Stimulated activated CD4-positive, alpha-beta T cell treated with anti-CD3 and anti-CD28 coated beads, Interleukin-1b, Interleukin-23, amount 100 ng/mL, for 24 hours (primary cell): Measurements from ENCODE around the gene TOM1L2.
A peak's percentile ranks its signal among the peaks of the same experiment; 100 is the strongest.

Source experiments
- DNase-seq, 4 experiments: peaks; one replicate each; pipeline ENCODE4 v3.0.0-alpha.2; 2020; ENCODE audit warnings: low read depth in 4 of 4, low spot score in 1 of 4

The TOM1L2 gene

DNA sequence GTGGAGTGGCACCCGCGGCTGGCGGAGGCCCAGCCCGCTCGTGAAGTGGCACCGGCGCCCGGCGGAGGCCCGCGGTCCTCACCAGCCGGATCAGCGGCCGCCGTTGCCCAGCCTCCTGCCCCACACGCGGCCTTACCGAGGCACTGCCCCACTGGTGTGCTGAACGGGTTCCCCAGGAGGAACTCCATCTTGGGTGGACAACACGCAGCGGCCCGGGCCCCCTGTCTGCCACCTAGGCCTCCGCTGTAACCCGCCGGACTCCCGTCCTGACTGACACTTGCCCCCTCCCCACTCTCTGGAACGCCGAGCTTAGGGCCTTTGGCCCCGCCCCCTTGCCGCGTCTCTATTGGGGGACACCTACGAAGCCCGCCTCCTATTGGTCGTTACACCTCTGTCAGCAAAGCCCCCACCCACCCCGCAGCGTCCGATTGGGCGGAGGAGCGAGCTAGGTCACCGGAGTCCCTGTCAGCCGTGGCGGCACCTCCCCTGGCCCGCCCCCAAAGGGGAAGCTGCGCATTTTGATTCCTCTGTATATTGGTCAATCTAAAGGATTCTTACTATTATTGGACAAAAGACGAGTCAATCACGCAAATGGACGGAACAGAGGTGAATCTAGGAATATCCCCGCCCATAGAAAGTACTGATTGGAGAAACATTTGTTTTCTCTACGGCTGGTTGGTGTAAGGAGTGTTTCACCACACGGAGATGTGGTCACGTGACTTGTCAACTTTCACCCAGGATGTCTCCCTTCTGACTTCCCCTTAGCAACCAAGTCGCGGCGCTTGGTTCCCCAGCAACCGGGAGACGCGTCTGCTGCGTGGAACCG lies at the start of gene TOM1L2, which contains the start of gene DRC3:
Gene TOM1L2 (minus strand): TSS at position 275 of the 826 bp plus-strand sequence. CDS start 87 bp downstream, at position 188.
Gene DRC3 (plus strand): TSS at position 737 of the 826 bp plus-strand sequence. CDS start 4,737 bp downstream, outside the sequence.
- peak; percentile 97 to 100 (median 100) for DNase-seq

DNA sequence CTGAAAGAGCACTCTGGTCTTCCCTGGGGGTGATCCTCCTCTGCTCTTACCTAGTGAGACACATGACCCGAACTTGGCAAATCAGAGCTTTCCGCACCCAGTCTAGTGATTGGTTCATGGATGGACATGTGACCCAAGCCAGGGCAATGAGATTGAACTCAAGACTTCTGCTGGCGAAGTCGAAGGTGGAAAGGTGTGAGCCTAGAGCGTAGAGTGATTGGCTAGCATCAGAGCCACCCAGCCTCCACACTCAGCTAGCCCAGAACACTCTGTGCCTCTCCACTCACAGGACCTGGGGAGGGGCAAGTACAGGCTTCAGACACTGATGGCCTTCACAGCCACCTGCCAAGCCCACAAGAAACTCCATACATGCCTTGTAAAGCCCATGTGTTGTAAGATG lies 49.2 kb upstream of the TOM1L2 start:
- no peak for DNase-seq

GRCh38 chr17:18020971-18021370 lies 48.8 kb upstream of the TOM1L2 start:
- DNase-seq, result no peak

DNA sequence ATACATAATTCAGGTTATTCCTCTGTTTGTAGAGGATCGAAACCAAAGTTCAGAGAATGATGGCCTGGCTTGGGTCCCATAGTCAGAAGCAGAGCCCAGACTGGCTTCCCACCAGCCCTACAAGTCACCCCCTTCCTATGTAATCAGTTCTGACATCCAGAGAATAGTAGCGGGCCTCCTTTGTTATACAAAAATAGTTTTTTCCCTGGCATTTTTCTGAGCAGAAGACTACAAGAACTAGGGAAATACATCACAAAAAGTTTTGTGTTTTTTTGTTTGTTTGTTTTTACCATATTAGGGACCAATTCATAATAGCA lies 47.6 kb upstream of the TOM1L2 start:
- no peak for DNase-seq

DNA sequence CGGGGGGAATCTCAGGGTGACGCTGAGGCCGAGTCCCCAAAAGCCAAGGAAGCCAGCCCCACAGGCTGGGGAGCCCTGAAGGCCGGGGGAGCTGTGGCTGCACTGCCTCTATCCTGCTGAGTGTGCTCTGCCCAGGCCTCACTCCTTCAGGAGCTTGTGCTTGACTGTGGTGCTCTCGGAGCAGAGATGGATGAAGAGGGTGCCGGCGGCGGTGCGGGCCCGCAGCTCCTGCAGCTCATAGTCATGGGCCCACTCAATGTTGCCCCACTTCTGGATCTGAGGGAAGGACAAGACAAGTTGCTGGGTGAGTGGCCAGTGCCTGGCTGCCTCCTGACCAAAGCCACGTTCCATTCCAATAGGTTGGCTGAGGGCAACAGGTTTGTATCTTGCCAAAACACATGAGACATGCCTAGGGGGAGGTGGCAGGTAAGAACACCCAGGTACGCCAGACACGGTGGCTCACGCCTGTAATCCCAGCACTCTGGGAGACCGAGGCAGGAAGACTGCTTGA lies 46.3 kb upstream of the TOM1L2 start:
- no peak for DNase-seq

DNA sequence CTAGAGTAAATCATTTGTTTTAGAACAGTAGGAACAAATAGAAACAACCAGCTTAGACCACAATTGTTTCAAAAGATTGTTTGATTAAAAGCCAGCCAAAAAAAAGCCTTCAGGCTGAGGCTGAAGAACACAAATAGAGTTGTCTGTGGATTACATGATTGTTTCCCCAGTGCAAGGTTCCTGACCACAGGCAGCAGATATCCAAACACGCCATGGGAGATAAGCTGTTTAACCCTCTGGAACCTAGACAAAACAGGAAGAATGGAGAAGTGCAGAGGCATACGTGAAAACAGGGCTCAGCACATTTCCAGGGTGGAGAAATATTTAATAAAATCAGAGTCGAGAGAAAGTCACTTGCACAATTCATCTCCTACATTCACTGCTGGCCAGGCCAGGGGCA lies 45.8 kb upstream of the TOM1L2 start:
- no peak for DNase-seq

GRCh38 chr17:18016426-18016825 lies 44.2 kb upstream of the TOM1L2 start:
- no peak for DNase-seq

- no peak for DNase-seq
Observed at GRCh38 chr17:18015593-18015992, 43.4 kb upstream of the TOM1L2 start.

GRCh38 chr17:18014006-18014405 lies 41.8 kb upstream of the TOM1L2 start:
- no peak for DNase-seq

- no peak for DNase-seq
Observed at GRCh38 chr17:18011286-18011685, 39.1 kb upstream of the TOM1L2 start.

GRCh38 chr17:18009609-18010420 lies 37.6 kb upstream of the TOM1L2 start:
- no peak for DNase-seq

- no peak for DNase-seq
Observed at GRCh38 chr17:18008496-18009268, 36.5 kb upstream of the TOM1L2 start.

DNA sequence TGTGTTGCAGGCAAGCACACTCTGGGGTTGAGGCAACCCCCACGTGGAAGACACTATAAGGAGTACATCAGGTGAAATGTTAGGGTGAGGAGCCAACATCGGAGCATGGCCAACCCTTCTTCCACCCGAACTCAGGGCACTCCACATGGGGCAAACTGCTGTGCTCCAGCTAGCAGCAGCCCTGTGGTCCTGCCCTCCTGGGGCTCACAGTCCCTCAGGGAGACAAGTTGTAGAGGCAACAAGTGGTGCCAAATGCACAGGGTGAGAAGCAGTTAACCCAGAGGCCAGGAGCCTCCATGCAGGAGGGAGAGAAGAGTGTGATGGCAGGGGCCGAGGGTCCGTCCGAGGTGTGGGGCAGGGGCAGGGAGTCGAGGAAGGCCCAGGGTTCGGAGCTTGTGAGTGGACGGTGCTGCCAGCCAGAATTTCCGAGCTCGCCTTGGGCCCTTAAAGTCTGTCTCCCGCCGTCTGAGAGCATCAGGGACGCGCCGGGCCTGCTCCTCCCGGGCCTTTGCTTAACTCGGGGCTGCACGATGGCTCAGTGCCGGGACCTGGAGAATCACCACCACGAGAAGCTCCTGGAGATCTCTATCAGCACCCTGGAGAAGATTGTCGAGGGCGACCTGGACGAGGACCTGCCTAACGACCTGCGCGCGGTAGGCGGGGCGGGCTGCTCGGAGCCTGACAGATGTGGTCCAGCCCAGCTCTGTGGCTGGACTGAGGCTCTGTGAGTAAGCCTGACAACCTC lies 34.5 kb upstream of the TOM1L2 start:
- no peak for DNase-seq

- DNase-seq, result no peak
Observed at GRCh38 chr17:18005496-18005895, 33.3 kb upstream of the TOM1L2 start.

- DNase-seq, result no peak
Observed at GRCh38 chr17:18004884-18005305, 32.7 kb upstream of the TOM1L2 start.

DNA sequence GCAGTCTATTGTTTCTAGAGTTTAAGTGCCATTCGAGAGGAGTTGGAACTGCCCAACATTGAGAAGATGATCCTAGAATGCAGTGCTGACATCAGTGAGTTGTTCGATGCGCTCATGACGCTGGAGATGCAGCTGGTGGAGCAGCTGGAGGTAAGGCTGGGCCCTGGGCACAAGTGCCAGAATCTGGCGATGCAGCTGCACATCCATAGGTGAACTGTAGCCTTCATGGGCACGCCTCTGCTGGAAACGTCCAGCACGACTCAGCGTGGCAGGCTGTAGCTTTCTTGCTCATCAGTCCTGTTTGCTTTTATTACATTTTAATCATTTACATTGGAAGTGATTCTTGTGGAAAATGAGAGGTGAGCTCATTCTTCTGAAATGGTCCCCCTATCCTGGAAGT lies 32.1 kb upstream of the TOM1L2 start:
- no peak for DNase-seq

GRCh38 chr17:18002171-18002570 lies 30.0 kb upstream of the TOM1L2 start:
- no peak for DNase-seq

DNA sequence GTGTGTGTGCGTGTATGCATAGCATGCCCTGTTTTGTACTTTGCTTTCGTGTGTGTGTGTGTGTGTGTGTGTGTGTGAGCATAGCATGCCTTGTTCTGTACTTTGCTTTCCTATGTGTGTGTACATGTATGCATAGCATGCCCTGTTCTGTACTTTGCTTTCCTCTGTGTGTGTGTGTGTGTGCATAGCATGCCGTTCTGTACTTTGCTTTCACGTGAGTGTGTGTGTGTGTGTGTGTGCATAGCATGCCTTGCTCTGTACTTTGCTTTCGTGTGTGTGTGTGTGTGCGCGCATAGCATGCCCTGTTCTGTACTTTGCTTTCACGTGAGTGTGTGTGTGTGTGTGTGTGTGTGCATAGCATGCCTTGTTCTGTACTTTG lies 27.8 kb upstream of the TOM1L2 start:
- no peak for DNase-seq

DNA sequence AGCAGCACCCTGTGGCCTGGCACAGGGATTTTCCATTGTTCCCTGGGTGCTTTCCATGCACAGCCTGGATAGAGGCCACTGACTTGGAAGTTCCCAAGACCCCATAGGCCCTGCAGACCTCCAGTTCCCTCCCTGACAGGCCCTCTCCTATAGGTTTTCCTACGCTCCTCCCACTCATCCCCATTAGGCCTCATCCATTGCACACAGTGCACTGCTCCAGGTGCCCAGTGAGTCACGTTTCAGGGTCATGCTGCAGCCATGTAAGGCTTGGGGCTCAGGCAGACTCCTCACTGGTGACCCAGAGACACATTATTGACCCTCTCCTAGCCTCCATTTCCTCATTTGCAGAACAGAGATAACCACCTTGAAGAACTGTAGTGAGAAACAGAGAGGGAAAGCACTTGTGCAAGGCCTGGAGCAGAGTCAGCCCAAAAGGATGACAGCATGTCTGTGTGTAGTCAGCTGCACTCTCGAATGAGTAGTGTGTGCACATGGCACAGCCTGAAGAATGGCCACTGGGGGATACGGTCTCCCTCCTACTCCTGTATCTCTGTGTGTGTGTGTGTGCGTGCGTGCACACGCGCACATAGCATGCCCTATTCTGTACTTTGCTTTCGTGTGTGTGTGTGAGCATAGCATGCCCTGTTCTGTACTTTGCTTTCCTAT lies 27.3 kb upstream of the TOM1L2 start:
- no peak for DNase-seq

- DNase-seq, result no peak
Observed at GRCh38 chr17:17998934-17999333, 26.7 kb upstream of the TOM1L2 start.
